ENCODE data around the gene DAB1. TPM values are rescaled to one million over a fixed set of nuclear protein-coding genes. Genes with fewer than 3 reads are reported as not detected.

Gene DAB1
- polyA plus RNA-seq, 3 donors: not detected

- no peaks in the 10 kb centered on the region for H3K27me3 Mint-ChIP-seq (ENCODE audit: low read depth in 3 of 3)
- no peak for TF ChIP-seq CTCF (IDR thresholded peaks at IDR 0.05)
- no CpG with 5 or more reads among the region's 1 CpG for WGBS (ENCODE audit: insufficient coverage)
- Histone ChIP-seq H3K27ac (ENCODE audit: low read depth in 1 of 2, low read length in 2 of 2) (no peak overlapping the region), H2AFZ (ENCODE audit: insufficient read depth, low read depth, low read length, poor library complexity, severe bottlenecking) (no peak overlapping the region), H3K4me3 (replicated peaks in 1 of 3; ENCODE audit: low read depth in 2 of 3, low read length in 3 of 3) (no peak overlapping the region), H3K9me3 (replicated peaks in 1 of 2; ENCODE audit: control insufficient read depth in 1 of 2, insufficient read depth in 1 of 2, low read length in 2 of 2) (no peaks in the 10 kb centered on the region), H3K9ac (ENCODE audit: insufficient read depth, low read length, poor library complexity, severe bottlenecking) (no peak overlapping the region), H3K36me3 (replicated peaks in 1 of 2; ENCODE audit: control insufficient read depth in 1 of 2, insufficient read depth in 2 of 2, low read length in 2 of 2) (no peaks in the 10 kb centered on the region), H3K4me2 (replicated peaks; ENCODE audit: extremely low read depth, low read length, poor library complexity, severe bottlenecking) (no peak overlapping the region), H3K79me2 (ENCODE audit: insufficient read depth, low read length) (no peaks in the 10 kb centered on the region), H3K27me3 (ENCODE audit: control insufficient read depth in 2 of 2, insufficient read depth in 2 of 2, low read length in 2 of 2) (no peaks in the 10 kb centered on the region), H3K4me1 (ENCODE audit: control insufficient read depth in 1 of 2, insufficient read depth in 2 of 2, low read length in 2 of 2) (no peaks in the 10 kb centered on the region), H4K20me1 (ENCODE audit: insufficient read depth, low read length) (no peaks in the 10 kb centered on the region)
- no peak for DNase-seq
- H3K36me3 Mint-ChIP-seq: no peaks in the 10 kb centered on the region
- no peak overlapping the region for H3K27ac Mint-ChIP-seq
- no peaks in the 10 kb centered on the region for H3K4me1 Mint-ChIP-seq
- intact Hi-C loops (cut with micrococcal nuclease): no loop called here
- no peak overlapping the region for H3K4me3 Mint-ChIP-seq
- peaks cover 0 to 3% (median 0%) of the 10 kb centered on the region in 7 donors for H3K9me3 Mint-ChIP-seq
These were observed 20.7 kb downstream of the DAB1 start for GRCh38 chr1:57403201-57403600.

DNA sequence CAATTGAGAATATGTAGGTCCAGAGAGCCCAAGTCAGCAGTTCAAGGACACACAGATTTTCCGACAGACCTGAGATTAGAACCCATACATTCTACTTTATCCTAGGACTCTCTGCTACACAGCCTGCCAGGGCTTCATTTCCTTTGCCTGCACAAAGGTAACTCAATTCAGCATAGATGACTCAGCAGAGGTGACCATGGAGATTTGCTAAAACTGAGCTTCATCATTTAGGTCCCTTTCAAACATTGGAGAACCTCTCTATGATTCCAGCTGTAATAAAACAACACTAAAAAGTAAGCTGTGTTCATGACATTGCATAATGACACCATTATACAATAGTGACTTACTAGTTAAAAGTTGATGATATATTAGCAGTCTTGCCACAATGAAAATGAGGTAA, 22.2 kb downstream of the DAB1 start:
- H3K4me1 ChIP-seq (ENCODE audit: control insufficient read depth in 1 of 2, insufficient read depth in 2 of 2, low read length in 2 of 2): no peaks in the 10 kb centered on the region
- H3K4me2 ChIP-seq (replicated peaks; ENCODE audit: extremely low read depth, low read length, poor library complexity, severe bottlenecking): no peak overlapping the region
- Mint-ChIP-seq H3K4me3 (no peak overlapping the region), H3K4me1 (no peaks in the 10 kb centered on the region), H3K27me3 (ENCODE audit: low read depth in 3 of 3) (no peaks in the 10 kb centered on the region), H3K36me3 (no peaks in the 10 kb centered on the region), H3K27ac (no peak overlapping the region), H3K9me3 (peaks cover 0 to 3% (median 0%) of the 10 kb centered on the region in 7 donors)
- no peak overlapping the region for H3K27ac ChIP-seq (ENCODE audit: low read depth in 1 of 2, low read length in 2 of 2)
- no peak for TF ChIP-seq CTCF (IDR thresholded peaks at IDR 0.05)
- 100% methylated on average over 1 of the region's 1 CpG for WGBS (ENCODE audit: insufficient coverage)
- no peaks in the 10 kb centered on the region for H4K20me1 ChIP-seq (ENCODE audit: insufficient read depth, low read length)
- no peak for DNase-seq
- no peak overlapping the region for H3K9ac ChIP-seq (ENCODE audit: insufficient read depth, low read length, poor library complexity, severe bottlenecking)
- no peaks in the 10 kb centered on the region for H3K79me2 ChIP-seq (ENCODE audit: insufficient read depth, low read length)
- H3K27me3 ChIP-seq (ENCODE audit: control insufficient read depth in 2 of 2, insufficient read depth in 2 of 2, low read length in 2 of 2): no peaks in the 10 kb centered on the region
- H3K9me3 ChIP-seq (replicated peaks in 1 of 2; ENCODE audit: control insufficient read depth in 1 of 2, insufficient read depth in 1 of 2, low read length in 2 of 2): no peaks in the 10 kb centered on the region
- intact Hi-C loops (cut with micrococcal nuclease): no loop called here
- H2AFZ ChIP-seq (ENCODE audit: insufficient read depth, low read depth, low read length, poor library complexity, severe bottlenecking): no peak overlapping the region
- no peaks in the 10 kb centered on the region for H3K36me3 ChIP-seq (replicated peaks in 1 of 2; ENCODE audit: control insufficient read depth in 1 of 2, insufficient read depth in 2 of 2, low read length in 2 of 2)
- H3K4me3 ChIP-seq (replicated peaks in 1 of 3; ENCODE audit: low read depth in 2 of 3, low read length in 3 of 3): no peak overlapping the region

Measured in CD14-positive monocyte (primary cell).